Measurements from ENCODE around the gene FGF21. TPM values are rescaled to one million over a fixed set of nuclear protein-coding genes. Genes with fewer than 3 reads are reported as not detected.

Gene FGF21
- polyA plus RNA-seq, 1 of the 3 experiments (the other 2 are of a cell fraction): not detected

DNA sequence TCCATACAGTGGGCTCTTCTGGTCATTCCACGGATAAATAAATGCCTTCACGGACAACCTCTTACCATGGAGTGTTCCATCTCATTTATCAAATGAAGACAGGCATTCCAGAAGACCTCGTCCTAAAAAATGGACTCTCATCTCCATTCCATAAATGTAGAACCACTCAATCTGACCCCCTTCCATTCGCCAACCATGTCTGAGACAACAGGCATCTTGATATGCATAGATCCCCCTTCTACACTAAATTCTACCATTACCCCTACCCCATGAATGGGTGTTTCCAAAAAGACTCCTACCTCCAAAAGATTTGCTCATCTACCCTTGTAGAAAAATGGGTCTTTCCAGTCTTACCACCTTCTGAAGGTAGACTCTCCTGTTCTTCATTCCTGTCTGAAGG, 23.9 kb upstream of the FGF21 start:
- 53% methylated on average over 4 of the region's 4 CpGs for WGBS (ENCODE audit: low lambda C conversion rate)
- no peak overlapping the region for H3K9ac ChIP-seq
- no peaks in the 10 kb centered on the region for H3K9me3 ChIP-seq
- no peaks in the 10 kb centered on the region for H4K20me1 ChIP-seq (ENCODE audit: insufficient read depth)
- no peaks in the 10 kb centered on the region for H3K4me1 ChIP-seq (ENCODE audit: control insufficient read depth in 1 of 2, insufficient read depth in 2 of 2, low read depth in 1 of 2, low read length in 1 of 2)
- no peaks in the 10 kb centered on the region for H3K27me3 ChIP-seq (ENCODE audit: insufficient read depth)
- ChIA-PET CTCF (no interaction called here), POLR2A (no interaction called here)
- no peak overlapping the region for H3K27ac ChIP-seq (ENCODE audit: low read depth in 2 of 2, low read length in 1 of 2)
- no peak for DNase-seq
- TF ChIP-seq NFIC (IDR thresholded peaks at IDR 0.05; ENCODE audit: borderline replicate concordance): no peak
- no peak for TF ChIP-seq SIN3A (IDR thresholded peaks at IDR 0.05; ENCODE audit: borderline replicate concordance, low read depth, low read length)
- TF ChIP-seq FOXJ3 (CRISPR knock-in tag; IDR thresholded peaks at IDR 0.05): no peak
- no peak for TF ChIP-seq FOSL2 (IDR thresholded peaks at IDR 0.05; ENCODE audit: borderline replicate concordance, low read depth)
- TF ChIP-seq POLR2AphosphoS5 (IDR thresholded peaks at IDR 0.05; ENCODE audit: low read depth, low read length): no peak
- TF ChIP-seq ZBTB33 (IDR thresholded peaks at IDR 0.05; ENCODE audit: borderline replicate concordance, low read depth): no peak
- no peak for TF ChIP-seq EZH2phosphoT487 (IDR thresholded peaks at IDR 0.05; ENCODE audit: borderline replicate concordance, low read depth)
- no peak for TF ChIP-seq MEF2A (IDR thresholded peaks at IDR 0.05; ENCODE audit: borderline replicate concordance, low read depth)
- H3F3A ChIP-seq (replicated peaks; ENCODE audit: insufficient read depth): no peaks in the 10 kb centered on the region
- no peak overlapping the region for H3K4me2 ChIP-seq
- H2AFZ ChIP-seq (ENCODE audit: low read depth): no peak overlapping the region
- H3K36me3 ChIP-seq (replicated peaks in 1 of 2; ENCODE audit: control insufficient read depth in 1 of 2, insufficient read depth in 2 of 2, low read length in 1 of 2): no peaks in the 10 kb centered on the region
- no peak overlapping the region for H3K4me3 ChIP-seq (ENCODE audit: low read depth in 2 of 2, low read length in 1 of 2)
- no peaks in the 10 kb centered on the region for H3K9me2 ChIP-seq
- H3K79me2 ChIP-seq (ENCODE audit: insufficient read depth): no peaks in the 10 kb centered on the region

DNA sequence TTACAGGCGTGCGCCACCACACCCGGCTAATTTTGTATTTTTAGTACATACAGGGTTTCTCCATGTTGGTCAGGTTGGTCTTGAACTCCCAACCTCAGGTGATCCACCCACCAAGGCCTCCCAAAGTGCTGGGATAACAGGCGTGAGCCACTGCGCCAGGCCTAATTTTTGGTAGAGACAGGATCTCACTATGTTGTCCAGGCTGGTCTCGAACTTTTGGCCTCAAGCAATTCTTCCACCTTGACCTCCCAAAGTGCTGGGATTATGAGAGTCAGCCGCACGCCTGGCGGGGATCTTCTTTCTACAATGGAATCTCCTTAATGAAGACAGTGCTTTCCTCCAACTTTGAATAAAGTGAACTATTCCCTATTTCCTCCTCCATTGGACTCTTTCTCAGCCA, 20.7 kb upstream of the FGF21 start:
- no peak overlapping the region for H3K4me2 ChIP-seq

More for the DNA sequence above, 20.7 kb upstream of the FGF21 start:
- no peak overlapping the region for H3K9ac ChIP-seq
- TF ChIP-seq RFX5 (IDR thresholded peaks at IDR 0.05; ENCODE audit: low read length): no peak
- TF ChIP-seq MXI1 (IDR thresholded peaks at IDR 0.05; ENCODE audit: low read depth, low read length): no peak
- no peak for TF ChIP-seq TCF12 (IDR thresholded peaks at IDR 0.05)
- no peak for TF ChIP-seq SMC3 (IDR thresholded peaks at IDR 0.05; ENCODE audit: low read depth, low read length)
- no peak for TF ChIP-seq RXRA (IDR thresholded peaks at IDR 0.05; ENCODE audit: borderline replicate concordance, low read depth)
- no peaks in the 10 kb centered on the region for H3K27me3 ChIP-seq (ENCODE audit: insufficient read depth)
- no peak overlapping the region for H2AFZ ChIP-seq (ENCODE audit: low read depth)
- peaks cover 0 to 7% of the 10 kb centered on the region in 2 experiments; a peak in 1 of 4 replicates for H3K4me1 ChIP-seq (ENCODE audit: control insufficient read depth in 1 of 2, insufficient read depth in 2 of 2, low read depth in 1 of 2, low read length in 1 of 2)
- ChIA-PET POLR2A (no interaction called here), CTCF (no interaction called here)
- WGBS (ENCODE audit: low lambda C conversion rate): 96% methylated on average over 9 of the region's 9 CpGs
- peaks cover 7% of the 10 kb centered on the region for H3F3A ChIP-seq (replicated peaks; ENCODE audit: insufficient read depth)
- no peaks in the 10 kb centered on the region for H3K9me3 ChIP-seq
- H3K79me2 ChIP-seq (ENCODE audit: insufficient read depth): no peaks in the 10 kb centered on the region
- H3K27ac ChIP-seq (ENCODE audit: low read depth in 2 of 2, low read length in 1 of 2): no peak overlapping the region
- DNase-seq: no peak
- no peaks in the 10 kb centered on the region for H3K36me3 ChIP-seq (replicated peaks in 1 of 2; ENCODE audit: control insufficient read depth in 1 of 2, insufficient read depth in 2 of 2, low read length in 1 of 2)
- H4K20me1 ChIP-seq (ENCODE audit: insufficient read depth): no peaks in the 10 kb centered on the region
- H3K4me3 ChIP-seq (ENCODE audit: low read depth in 2 of 2, low read length in 1 of 2): no peak overlapping the region
- no peaks in the 10 kb centered on the region for H3K9me2 ChIP-seq

All from SK-N-SH (cell line).